ENCODE data around the gene FOSB. TPM values are rescaled to one million over a fixed set of nuclear protein-coding genes. Genes with fewer than 3 reads are reported as not detected.

Gene FOSB
- total and polyA plus RNA-seq, 9 of the 15 experiments (the other 6 are each of a cell fraction or from before 2014, with no cell fraction given), result 0.11 to 2.7 (median 0.73) TPM

- TF ChIP-seq REST (IDR thresholded peaks at IDR 0.05; ENCODE audit: borderline replicate concordance) (no peak), REST (CRISPR knock-in tag; IDR thresholded peaks at IDR 0.05; ENCODE audit: low read depth) (peak; percentile 76; the same call in 1 of the 2 replicates), ZBTB1 (CRISPR knock-in tag; IDR thresholded peaks at IDR 0.05; ENCODE audit: borderline replicate concordance, low read depth) (no peak), SIRT6 (IDR thresholded peaks at IDR 0.05; ENCODE audit: low read depth, low read length) (no peak), ZNF12 (CRISPR knock-in tag; IDR thresholded peaks at IDR 0.05) (peak; percentile 63; the same call in 1 of the 2 replicates), GMEB1 (CRISPR knock-in tag; IDR thresholded peaks at IDR 0.05) (0 out of 2 replicates have a peak, but pooled peaks have one; percentile 16), PRMT5 (CRISPR knock-in tag; IDR thresholded peaks at IDR 0.05) (no peak), SUPT5H (IDR thresholded peaks at IDR 0.05) (peak; percentile 75), ZNF311 (CRISPR knock-in tag; IDR thresholded peaks at IDR 0.05) (no peak), GABPB1 (CRISPR knock-in tag; IDR thresholded peaks at IDR 0.05) (0 out of 2 replicates have a peak, but pooled peaks have one; percentile 51), PREB (CRISPR knock-in tag; IDR thresholded peaks at IDR 0.05) (no peak), ZFX (CRISPR knock-in tag; IDR thresholded peaks at IDR 0.05) (peak; percentile 98)
These were observed 23.3 kb upstream of the FOSB start (continued) for GRCh38 chr19:45444318-45445041.
